Posterior cingulate gyrus (tissue), 11 donors: ENCODE data around the gene ERBB2.
A peak's percentile ranks its signal among the peaks of the same experiment; 100 is the strongest.

ENCODE experiments used
- DNase-seq, 10 donors: peaks; one replicate each; pipeline versions ENCODE4 v3.0.0 to v3.0.0-alpha.2; 2020 to 2021; ENCODE audit warnings: mixed read lengths in 3 of 10
- intact Hi-C: fragments of 100-400 bp; cut with DNase I; formaldehyde crosslinking; loops from one replicate; pipeline ENCODE4 v1.15.1; 2023

ERBB2 gene

DNA sequence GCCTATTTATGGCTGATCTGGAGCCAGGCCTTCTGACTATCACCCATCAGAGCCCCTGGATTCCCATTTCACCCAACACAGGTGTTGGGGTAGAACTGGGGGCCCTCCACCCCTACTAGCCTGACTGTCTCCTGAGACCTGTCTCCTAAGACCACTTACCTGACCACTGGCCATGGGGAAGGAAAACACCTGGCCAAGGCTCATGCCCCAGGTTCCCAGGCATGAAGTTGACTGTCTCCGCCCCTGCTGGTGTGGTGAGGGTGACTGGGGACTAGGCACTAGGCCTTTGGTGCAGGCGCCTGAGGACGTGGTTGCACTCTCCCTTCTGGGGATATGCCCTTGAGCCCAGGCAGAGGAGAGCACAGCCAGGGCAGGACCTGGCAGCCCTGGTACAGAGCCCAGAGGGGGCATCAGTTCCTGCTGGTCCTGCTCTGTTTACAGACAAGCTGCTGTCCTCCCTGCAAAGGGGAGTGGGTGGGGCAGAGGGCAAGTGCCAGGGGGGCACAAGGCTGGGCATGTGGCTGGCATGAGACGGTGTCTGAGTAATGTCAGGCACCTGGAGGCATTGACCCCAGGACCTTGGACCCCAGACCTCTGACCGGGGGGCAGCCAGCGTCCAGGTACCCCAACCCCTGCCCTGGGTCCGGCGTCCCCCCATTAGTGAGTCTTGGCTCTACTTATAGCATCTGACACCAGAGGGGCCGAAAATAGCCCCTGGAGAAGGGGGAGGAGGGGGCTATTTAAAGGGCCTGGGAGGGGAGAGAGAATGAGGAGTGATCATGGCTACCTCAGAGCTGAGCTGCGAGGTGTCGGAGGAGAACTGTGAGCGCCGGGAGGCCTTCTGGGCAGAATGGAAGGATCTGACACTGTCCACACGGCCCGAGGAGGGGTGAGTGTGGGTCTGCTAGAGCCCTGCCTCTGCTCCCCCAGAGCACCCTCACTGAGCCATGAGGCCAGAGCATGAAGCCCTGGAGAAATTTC is 35.0 kb upstream of the ERBB2 start, which contains the start of gene TCAP:
TCAP (plus strand) TSS at position 769 of the 981 bp plus-strand sequence; CDS start at position 780, 11 bp downstream.
- DNase-seq: no peak
- intact Hi-C loops: no loop called here

- peak in 1 of 10 donors; percentile 50 for DNase-seq
- intact Hi-C loops: no loop called here
Measured at GRCh38 chr17:39665642-39666224, 34.1 kb upstream of the ERBB2 start.

DNA sequence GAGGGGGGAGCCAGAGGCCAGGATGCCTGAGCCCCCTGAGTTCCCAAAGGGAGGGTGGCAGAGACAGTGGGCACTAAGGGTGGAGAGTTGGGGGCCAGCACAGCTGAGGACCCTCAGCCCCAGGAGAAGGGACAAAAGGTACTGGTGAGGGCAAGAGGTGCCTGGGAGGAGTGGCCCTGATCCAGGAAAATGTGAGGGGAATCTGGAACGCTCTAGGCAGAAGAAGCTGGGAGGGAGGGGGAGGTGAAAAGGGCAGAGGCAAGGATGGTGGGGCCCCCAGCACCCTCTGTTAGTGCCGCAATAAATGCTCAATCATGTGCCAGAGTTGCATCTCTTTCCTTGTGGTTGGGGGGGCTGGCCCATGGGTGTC is 33.6 kb upstream of the ERBB2 start:
- DNase-seq: no peak
- intact Hi-C loops: no loop called here

GRCh38 chr17:39666601-39667261 is 33.1 kb upstream of the ERBB2 start:
- peak in 3 of 10 donors; percentile 53 to 87 (median 65) for DNase-seq
- intact Hi-C loops: no loop called here

DNA sequence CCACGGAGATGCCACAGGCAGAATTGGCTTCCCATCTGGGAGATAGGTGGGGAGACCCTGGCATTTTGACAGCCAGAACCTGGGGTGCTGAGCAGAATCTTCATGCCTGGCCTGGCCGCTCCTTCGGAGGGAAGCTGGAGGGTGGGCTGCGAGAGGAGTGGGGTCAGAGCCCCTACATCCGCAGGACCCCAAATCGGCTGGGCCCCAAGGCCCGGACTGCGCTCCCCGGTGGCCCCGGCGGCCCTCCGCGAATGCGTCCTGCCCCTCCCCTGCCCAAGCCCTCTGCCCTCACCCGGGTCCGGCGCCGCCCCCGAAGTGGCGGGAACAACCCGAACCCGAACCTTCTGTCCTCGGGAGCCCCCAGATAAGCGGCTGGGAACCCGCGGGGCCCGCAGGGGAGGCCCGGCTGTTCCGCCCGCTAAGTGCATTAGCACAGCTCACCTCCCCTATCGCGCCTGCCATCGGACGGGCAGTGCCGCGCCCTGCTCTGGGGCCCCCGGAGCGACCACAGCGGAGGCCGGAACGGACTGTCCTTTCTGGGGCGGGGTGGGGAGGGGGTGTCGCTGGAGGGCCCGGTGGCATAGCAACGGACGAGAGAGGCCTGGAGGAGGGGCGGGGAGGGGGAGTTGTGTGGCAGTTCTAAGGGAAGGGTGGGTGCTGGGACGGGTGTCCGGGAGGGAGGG is 32.5 kb upstream of the ERBB2 start:
- intact Hi-C loops: no loop called here
- no peak for DNase-seq

DNA sequence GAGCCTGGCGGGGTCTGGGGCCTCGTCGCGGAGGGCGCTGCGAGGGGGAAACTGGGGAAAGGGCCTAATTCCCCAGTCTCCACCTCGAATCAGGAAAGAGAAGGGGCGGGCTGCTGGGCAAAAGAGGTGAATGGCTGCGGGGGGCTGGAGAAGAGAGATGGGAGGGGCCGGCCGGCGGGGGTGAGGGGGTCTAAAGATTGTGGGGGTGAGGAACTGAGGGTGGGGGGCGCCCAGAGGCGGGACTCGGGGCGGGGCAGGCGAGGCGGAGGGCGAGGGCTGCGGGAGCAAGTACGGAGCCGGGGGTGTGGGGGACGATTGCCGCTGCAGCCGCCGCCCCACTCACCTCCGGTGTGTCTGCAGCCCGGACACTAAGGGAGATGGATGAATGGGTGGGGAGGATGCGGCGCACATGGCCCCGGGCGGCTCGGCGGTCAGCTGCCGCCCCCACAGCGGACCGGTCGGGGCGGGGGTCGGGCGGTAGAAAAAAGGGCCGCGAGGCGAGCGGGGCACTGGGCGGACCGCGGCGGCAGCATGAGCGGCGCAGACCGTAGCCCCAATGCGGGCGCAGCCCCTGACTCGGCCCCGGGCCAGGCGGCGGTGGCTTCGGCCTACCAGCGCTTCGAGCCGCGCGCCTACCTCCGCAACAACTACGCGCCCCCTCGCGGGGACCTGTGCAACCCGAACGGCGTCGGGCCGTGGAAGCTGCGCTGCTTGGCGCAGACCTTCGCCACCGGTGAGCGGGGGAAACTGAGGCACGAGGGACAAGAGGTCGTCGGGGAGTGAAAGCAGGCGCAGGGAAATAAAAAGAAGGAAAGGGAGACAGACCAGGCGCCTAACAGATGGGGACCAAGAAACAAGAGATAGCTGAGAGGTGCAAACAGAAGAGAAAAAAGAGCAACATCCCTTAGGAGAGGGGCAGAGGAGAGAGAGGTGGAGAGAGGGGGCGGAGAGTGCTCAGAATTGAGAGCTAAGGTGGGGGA is 31.6 kb upstream of the ERBB2 start, which contains the start of gene PNMT:
PNMT (plus strand) TSS at position 509 of the 980 bp plus-strand sequence; CDS start at position 532, 23 bp downstream.
- DNase-seq: peak in 7 of 10 donors; percentile 56 to 92 (median 66)
- intact Hi-C loops: no loop called here

DNA sequence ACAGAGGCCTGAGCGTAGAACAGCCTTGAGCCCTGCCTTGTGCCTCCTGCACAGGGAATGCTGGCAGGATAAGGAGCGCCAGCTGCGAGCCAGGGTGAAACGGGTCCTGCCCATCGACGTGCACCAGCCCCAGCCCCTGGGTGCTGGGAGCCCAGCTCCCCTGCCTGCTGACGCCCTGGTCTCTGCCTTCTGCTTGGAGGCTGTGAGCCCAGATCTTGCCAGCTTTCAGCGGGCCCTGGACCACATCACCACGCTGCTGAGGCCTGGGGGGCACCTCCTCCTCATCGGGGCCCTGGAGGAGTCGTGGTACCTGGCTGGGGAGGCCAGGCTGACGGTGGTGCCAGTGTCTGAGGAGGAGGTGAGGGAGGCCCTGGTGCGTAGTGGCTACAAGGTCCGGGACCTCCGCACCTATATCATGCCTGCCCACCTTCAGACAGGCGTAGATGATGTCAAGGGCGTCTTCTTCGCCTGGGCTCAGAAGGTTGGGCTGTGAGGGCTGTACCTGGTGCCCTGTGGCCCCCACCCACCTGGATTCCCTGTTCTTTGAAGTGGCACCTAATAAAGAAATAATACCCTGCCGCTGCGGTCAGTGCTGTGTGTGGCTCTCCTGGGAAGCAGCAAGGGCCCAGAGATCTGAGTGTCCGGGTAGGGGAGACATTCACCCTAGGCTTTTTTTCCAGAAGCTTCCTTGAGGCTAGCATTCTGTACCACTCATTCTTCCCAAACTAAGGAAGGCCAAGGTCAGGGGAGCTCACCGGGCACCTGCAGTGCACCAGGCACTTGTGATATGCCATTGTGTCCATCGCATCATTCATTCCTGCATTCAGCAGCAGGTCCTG is 29.7 kb upstream of the ERBB2 start:
- DNase-seq: no peak
- intact Hi-C loops: no loop called here

DNA sequence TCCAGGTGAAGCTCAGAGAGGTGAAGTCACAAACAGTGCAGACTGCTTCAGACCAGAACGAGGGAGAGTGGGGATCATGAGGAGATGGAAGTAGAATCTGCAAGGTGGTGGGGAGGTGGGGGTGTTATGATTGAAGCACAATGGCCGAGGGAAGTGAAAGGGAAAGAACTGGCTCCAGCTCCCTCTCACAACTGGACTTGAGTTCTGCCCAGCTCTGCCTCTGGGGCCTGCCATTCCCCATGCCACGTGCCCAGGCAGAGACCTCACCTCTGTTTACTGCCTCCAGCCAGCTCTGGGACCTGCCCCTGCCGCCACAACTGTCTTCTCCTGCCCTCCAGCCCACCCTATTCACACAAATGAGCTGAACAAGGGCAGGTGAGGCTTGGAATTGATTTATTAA is 29.1 kb upstream of the ERBB2 start:
- intact Hi-C loops: no loop called here

DNA sequence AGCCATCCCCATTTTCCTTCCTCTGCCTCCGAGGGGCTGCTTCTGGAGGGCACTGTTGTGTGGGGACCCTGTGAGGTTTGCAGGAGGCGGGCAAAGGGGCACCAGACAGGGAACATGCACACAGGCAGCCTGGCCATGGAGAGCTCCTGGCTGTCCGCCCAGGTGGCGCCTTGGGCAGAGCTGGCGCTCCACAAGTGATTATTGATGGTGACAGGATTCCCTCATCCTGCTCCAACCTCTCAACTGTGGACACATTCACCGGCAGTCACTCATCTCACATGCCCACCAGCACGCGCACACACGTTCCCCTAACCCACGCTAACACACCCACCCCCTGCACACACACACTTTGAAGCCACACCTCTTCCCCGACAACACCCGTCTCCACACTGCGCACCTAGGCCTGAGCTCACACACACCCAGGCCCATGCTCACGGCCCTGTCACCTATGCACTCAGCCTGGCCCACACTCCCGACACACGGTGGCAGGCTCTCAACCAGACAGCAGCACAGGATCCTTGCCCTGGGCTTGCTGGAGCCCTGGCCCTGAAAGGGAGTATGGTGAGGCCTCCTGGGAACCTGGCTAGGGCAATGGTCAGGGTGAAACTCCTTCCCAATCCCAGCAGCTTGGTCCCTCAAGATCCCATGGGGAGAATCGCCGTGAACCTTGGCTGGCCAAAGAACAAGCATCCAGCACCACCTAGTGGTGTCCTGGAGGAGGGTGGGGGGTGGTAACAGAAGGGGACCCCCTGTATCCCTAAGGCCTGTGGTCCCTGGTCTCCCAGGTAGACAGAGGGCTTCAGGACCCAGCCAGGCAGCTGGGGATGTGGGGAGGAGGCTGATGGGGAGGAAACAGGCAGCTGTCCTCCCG is 28.0 kb upstream of the ERBB2 start:
- intact Hi-C loops: loop anchor here (1.0 kb wide), 1 partner anchor 50 kb away; no protein-coding TSS in a partner anchor
- DNase-seq: peak in 4 of 10 donors; percentile 45 to 89 (median 64)

More for the DNA sequence above, 29.1 kb upstream of the ERBB2 start:
- no peak for DNase-seq

- intact Hi-C loops: loop anchor here (1.0 kb wide), 1 partner anchor 50 kb away; no protein-coding TSS in a partner anchor
- no peak for DNase-seq
Measured at GRCh38 chr17:39672522-39673334, 27.1 kb upstream of the ERBB2 start.

- intact Hi-C loops: no loop called here
- peak in 2 of 10 donors; percentile 71 to 77 for DNase-seq
Measured at GRCh38 chr17:39673335-39674081, 26.4 kb upstream of the ERBB2 start.

DNA sequence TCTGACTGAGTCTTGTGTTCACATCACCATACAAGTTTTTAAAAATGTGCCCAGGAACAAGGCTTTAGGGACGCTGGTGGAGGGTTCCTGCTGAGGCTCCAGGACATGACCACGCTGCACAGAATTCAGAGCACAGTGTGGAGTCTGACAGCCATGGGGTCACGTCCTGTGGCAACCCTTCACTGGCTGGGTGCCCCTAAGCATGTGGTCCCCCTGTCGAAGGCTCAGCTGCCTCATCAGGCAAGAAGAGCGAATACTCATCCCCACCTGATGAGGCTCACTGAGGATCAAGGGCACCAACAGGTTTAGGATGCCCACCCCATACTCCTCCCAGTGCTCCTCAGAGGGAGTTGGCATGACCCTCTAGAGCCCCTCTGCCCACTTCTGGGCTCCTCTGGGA is 25.7 kb upstream of the ERBB2 start:
- intact Hi-C loops: no loop called here
- DNase-seq: no peak

GRCh38 chr17:39674702-39675389 is 25.0 kb upstream of the ERBB2 start:
- peak in 1 of 10 donors; percentile 45 for DNase-seq
- intact Hi-C loops: no loop called here

DNA sequence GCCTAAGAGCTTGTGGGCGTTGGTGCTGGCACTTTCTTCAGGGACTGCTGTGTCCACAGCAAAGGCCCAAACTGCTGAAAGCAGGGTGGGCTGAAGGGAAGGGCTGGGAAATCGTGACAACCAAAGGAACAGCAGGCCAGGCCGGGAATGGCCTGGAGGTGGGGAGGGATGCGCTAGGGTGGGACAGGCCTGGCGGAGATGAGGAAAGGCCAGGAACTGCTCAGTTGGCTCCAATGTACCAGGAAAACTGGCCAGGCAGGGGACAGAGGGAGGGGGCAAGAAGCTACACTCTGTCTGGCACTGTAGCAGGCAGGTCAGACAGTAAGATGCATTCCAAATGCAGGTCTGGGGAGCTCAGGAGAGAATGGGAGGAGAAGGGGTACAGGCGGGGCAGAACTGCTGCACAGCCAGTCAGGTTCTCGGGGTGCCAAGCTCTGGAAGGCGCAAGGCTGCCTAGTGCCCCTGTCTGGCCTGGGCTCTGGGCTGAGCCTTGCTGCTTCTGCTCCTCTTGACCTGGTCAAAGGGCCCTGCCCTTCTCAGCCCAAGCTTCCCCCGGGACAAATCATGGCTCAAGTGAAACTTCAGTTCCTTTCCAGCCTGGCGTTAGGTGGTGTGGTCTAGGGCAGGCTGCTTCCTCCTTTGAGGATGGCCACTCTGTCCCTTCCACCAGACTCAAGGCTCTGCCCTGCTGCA is 24.3 kb upstream of the ERBB2 start:
- intact Hi-C loops: no loop called here
- peak in 2 of 10 donors; percentile 66 to 85 for DNase-seq
